Measurements from ENCODE around the gene IPO8.
"Not testable (repeated sequence)": the region's sequence is repeated elsewhere in the genome, so short reads cannot be mapped to it uniquely, and the experiment has no call there.

DNA sequence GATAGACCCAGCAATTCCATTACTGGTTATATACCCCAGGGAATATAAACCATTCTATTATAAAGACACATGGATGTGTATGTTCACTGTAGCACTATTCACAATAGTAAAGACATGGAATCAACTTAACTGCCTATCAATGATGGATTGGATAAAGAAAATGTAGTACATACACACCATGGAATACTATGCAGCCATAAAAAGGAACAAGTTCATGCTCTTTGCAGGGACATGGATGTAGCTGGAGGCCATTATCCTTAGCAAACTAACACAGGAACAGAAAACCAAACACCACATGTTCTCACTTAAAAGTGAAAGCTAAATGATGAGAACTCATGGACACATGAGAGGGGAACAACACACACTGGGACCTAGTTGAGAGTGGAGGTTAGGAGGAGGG is 85.8 kb downstream of the IPO8 start:
- not testable (repeated sequence) for TF ChIP-seq ZFP30, ZFP3, GLIS3, RARB (CRISPR knock-in tag; IDR thresholded peaks at IDR 0.05)
- TF ChIP-seq, protein P1, sequence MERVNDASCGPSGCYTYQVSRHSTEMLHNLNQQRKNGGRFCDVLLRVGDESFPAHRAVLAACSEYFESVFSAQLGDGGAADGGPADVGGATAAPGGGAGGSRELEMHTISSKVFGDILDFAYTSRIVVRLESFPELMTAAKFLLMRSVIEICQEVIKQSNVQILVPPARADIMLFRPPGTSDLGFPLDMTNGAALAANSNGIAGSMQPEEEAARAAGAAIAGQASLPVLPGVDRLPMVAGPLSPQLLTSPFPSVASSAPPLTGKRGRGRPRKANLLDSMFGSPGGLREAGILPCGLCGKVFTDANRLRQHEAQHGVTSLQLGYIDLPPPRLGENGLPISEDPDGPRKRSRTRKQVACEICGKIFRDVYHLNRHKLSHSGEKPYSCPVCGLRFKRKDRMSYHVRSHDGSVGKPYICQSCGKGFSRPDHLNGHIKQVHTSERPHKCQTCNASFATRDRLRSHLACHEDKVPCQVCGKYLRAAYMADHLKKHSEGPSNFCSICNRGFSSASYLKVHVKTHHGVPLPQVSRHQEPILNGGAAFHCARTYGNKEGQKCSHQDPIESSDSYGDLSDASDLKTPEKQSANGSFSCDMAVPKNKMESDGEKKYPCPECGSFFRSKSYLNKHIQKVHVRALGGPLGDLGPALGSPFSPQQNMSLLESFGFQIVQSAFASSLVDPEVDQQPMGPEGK (CRISPR knock-in tag; IDR thresholded peaks at IDR 0.05; ENCODE audit: borderline replicate concordance), result not testable (repeated sequence)
